Right lobe of liver (tissue), 6 donors: Measurements from ENCODE around the gene QRICH2. TPM values are rescaled to one million over a fixed set of nuclear protein-coding genes. Genes with fewer than 3 reads are reported as not detected.
"Not testable (repeated sequence)": the region's sequence is repeated elsewhere in the genome, so short reads cannot be mapped to it uniquely, and the experiment has no call there.

Experiments used
- ATAC-seq, 4 donors: fragments of 200-7000 bp; cut with Tn5 transposase; one replicate each; pipeline ENCODE4 v1.9.1; 2020; ENCODE audit warnings: mild to moderate bottlenecking in 4 of 4, moderate library complexity in 4 of 4
- DNase-seq, 3 donors: peaks; one replicate each; pipeline ENCODE4 v3.0.0-alpha.2; 2020
- H3K27ac ChIP-seq, 3 donors: fragments of 200-600 bp; one replicate each; pipeline ENCODE4 v1.8.0; 2022
- H3K27me3 ChIP-seq, 2 donors: fragments of 200-600 bp; one replicate each; pipeline ENCODE4 v1.8.0; 2022
- H3K36me3 ChIP-seq, 4 donors: fragments of 200-600 bp; sonication (generic) in 1 of 4; one replicate each; pipeline versions ENCODE4 v1.5.1 to v1.8.0; 2017 to 2022; ENCODE audit warnings: control low read depth in 1 of 4
- H3K4me1 ChIP-seq, 4 donors: fragments of 200-600 bp; sonication (generic) in 1 of 4; one replicate each; pipeline versions ENCODE4 v1.5.1 to v1.8.0; 2017 to 2022; ENCODE audit warnings: control low read depth in 1 of 4
- H3K4me3 ChIP-seq, 3 donors: fragments of 200-600 bp; one replicate each; pipeline ENCODE4 v1.8.0; 2022
- H3K9me3 ChIP-seq, 4 donors: fragments of 200-600 bp; sonication (generic) in 1 of 4; one replicate each; pipeline versions ENCODE4 v1.5.1 to v1.8.0; 2017 to 2022; ENCODE audit warnings: control low read depth in 1 of 4
- CTCF ChIP-seq, 4 donors: fragments of 200-600 bp in 3 of 4; fragments of 450-650 bp in 1 of 4; IDR thresholded peaks; one replicate each; pipeline versions ENCODE4 v1.5.1 to v1.8.0; 2016 to 2022; ENCODE audit warnings: antibody characterized with exemption in 4 of 4, mild to moderate bottlenecking in 2 of 4
- POLR2A ChIP-seq: fragments of 450-650 bp; IDR thresholded peaks from one replicate; pipeline ENCODE4 v1.6.1; 2017; ENCODE audit warnings: antibody characterized with exemption, mild to moderate bottlenecking
- WGBS: methylation state at CpG from one replicate; pipeline ENCODE4 v1.1.6; 2018; ENCODE audit warnings: low coverage, low lambda C conversion rate; ENCODE audit not compliant: insufficient coverage; ENCODE audit errors: missing lambda C conversion rate; 5-methylcytosine and 5-hydroxymethylcytosine counted together
- intact Hi-C, 2 donors: fragments of 100-400 bp; cut with DNase I; formaldehyde crosslinking; loops; one replicate each; pipeline versions ENCODE4 v1.11.2 to v1.14.1; 2022
- small RNA-seq, 2 experiments: library from RNA; depleted of rRNA; stranded (forward); fragments of <200 nt; gene quantifications; one replicate each; pipeline ENCODE3, GENCODE V24; 2016
- total RNA-seq, 6 experiments: library from RNA; depleted of rRNA in 2 of 6; stranded (reverse); fragments of >200 nt in 2 of 6; fragmentation: NEBNext Ultra II Directional in 3 of 6; extraction: Animal tissue kit (Norgen Biotek cat#: 25700) in 3 of 6; gene quantifications; one replicate each; pipeline versions ENCODE4 v1.1.0 to v1.2.4, GENCODE V29; 2016 to 2023
- donor health status: DM: no; HTN: yes; CAD: no.
- donor health status: DM: no; HTN: no; CAD: no.
- donor health status: DM: no; HTN: no; CAD: no.
- donor health status: DM: no; HTN: yes; CAD: no.
- donor health status: DM: no; HTN: yes; CAD: no.

The QRICH2 gene
- total RNA-seq, 6 experiments from 2014 or later, result 0.43 to 2.2 (median 1.5) TPM

- DNase-seq, result no peak
- WGBS, result 90% methylated on average over 4 of the region's 6 CpGs
- TF ChIP-seq CTCF (IDR thresholded peaks at IDR 0.05) (no peak), POLR2A (no peak)
- Histone ChIP-seq H3K27ac (no peak overlapping the region), H3K9me3 (no peaks in the 10 kb centered on the region), H3K27me3 (no peaks in the 10 kb centered on the region), H3K36me3 (no peaks in the 10 kb centered on the region), H3K4me1 (no peaks in the 10 kb centered on the region), H3K4me3 (no peak overlapping the region)
- intact Hi-C loops, result no loop called here
- ATAC-seq, result no peak
Measured at GRCh38 chr17:76233588-76234353, 74.3 kb downstream of the QRICH2 start.

GRCh38 chr17:76232342-76232741 lies 75.7 kb downstream of the QRICH2 start:
- intact Hi-C loops, result no loop called here
- Histone ChIP-seq H3K27ac (no peak overlapping the region), H3K27me3 (no peaks in the 10 kb centered on the region), H3K4me1 (no peaks in the 10 kb centered on the region), H3K9me3 (no peaks in the 10 kb centered on the region), H3K4me3 (no peak overlapping the region), H3K36me3 (no peaks in the 10 kb centered on the region)
- ATAC-seq (no peak), DNase-seq (no peak)
- 91% methylated on average over 2 of the region's 2 CpGs for WGBS
- TF ChIP-seq CTCF (IDR thresholded peaks at IDR 0.05), result no peak
- TF ChIP-seq POLR2A, result no peak

- intact Hi-C loops, H3K4me3 ChIP-seq, H3K36me3 ChIP-seq, H3K27ac ChIP-seq, H3K4me1 ChIP-seq, ATAC-seq, H3K9me3 ChIP-seq, H3K27me3 ChIP-seq, DNase-seq: not testable (repeated sequence)
- 92% methylated on average over 17 of the region's 19 CpGs for WGBS
Measured at GRCh38 chr17:76226749-76227148, 81.3 kb downstream of the QRICH2 start.

- H3K27me3 ChIP-seq, H3K4me1 ChIP-seq, H3K36me3 ChIP-seq, H3K9me3 ChIP-seq, ATAC-seq, H3K4me3 ChIP-seq, H3K27ac ChIP-seq, DNase-seq, intact Hi-C loops: not testable (repeated sequence)
- WGBS, result 89% methylated on average over 5 of the region's 7 CpGs
Measured at GRCh38 chr17:76225373-76226086, 82.5 kb downstream of the QRICH2 start.

Small RNAs within 50 kb of the gene (small RNA-seq; reads per million reads assigned to genes)
- gene RF00019 (0 reads per million in 2 experiments), gene RNU6-24P (0 reads per million in 2 experiments)

Other genes starting within 250 kb of the QRICH2 start
- gene SRP68, start 235.8 kb downstream of the QRICH2 start, total RNA-seq, result 10 to 100 TPM; 31.0 to 37.0 (median 35.1) TPM
- under 1 TPM in 1 of 6 experiments, not detected in 5; 0.18 TPM for gene GALR2, start 233.5 kb downstream of the QRICH2 start, total RNA-seq
- not detected for gene ZACN, start 229.1 kb downstream of the QRICH2 start, total RNA-seq
- 10 to 100 TPM; 38.5 to 57.9 (median 50.6) TPM for gene EXOC7, start 204.5 kb downstream of the QRICH2 start, total RNA-seq
- under 1 TPM in 3 of 6 experiments, not detected in 3; 0.06 to 0.12 (median 0.11) TPM for gene FOXJ1, start 167.0 kb downstream of the QRICH2 start, total RNA-seq
- gene RNF157, start 67.8 kb downstream of the QRICH2 start, total RNA-seq, result 10 to 100 TPM in 2 of 6 experiments, 1 to 10 TPM in 2, under 1 TPM in 2; 0.39 to 14.5 (median 6.0) TPM
- 10 to 100 TPM in 4 of 6 experiments, 1 to 10 TPM in 2; 7.3 to 17.9 (median 14.5) TPM for gene UBALD2, start 42.9 kb downstream of the QRICH2 start, total RNA-seq
- 10 to 100 TPM; 39.3 to 55.6 (median 45.1) TPM for gene PRPSAP1, start 45.6 kb upstream of the QRICH2 start, total RNA-seq
- gene SPHK1, start 76.3 kb upstream of the QRICH2 start, total RNA-seq, result 1 to 10 TPM in 4 of 6 experiments, under 1 TPM in 2; 0.35 to 2.6 (median 1.5) TPM
- gene UBE2O, start 144.9 kb upstream of the QRICH2 start, total RNA-seq, result 10 to 100 TPM in 5 of 6 experiments, 1 to 10 TPM in 1; 10.0 to 12.9 (median 12.0) TPM
- not detected for gene AANAT, start 159.3 kb upstream of the QRICH2 start, total RNA-seq
- gene RHBDF2, start 193.1 kb upstream of the QRICH2 start, total RNA-seq, result 10 to 100 TPM in 3 of 6 experiments, 1 to 10 TPM in 3; 7.1 to 18.6 (median 11.0) TPM
- gene CYGB, start 229.4 kb upstream of the QRICH2 start, total RNA-seq, result 1 to 10 TPM; 1.8 to 4.1 (median 3.1) TPM
- gene PRCD, start 231.8 kb upstream of the QRICH2 start, total RNA-seq, result 1 to 10 TPM in 1 of 6 experiments, under 1 TPM in 2, not detected in 3; 0.12 to 1.3 (median 0.22) TPM